ENCODE results near the gene REV3L.

REV3L gene

DNA sequence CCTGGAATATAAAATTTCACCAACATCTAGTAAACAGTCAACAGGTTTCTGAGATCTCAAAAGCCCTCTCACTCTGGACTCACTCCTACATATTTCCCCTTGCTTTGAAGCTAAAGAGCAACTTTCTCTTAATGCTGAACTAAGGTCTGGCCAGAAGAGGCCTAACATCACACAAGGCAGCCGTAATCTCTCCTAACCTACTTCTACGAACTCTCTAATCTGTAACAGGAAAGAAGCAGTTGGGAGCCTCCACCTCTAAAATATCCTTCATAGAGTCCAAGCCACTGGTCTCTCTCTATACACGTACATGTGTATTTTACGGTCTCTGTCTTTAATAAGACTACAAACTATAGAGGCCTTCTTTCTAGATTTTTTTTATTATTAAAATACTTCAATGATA lies 72.0 kb downstream of the REV3L start:
- no peak for DNase-seq
- intact Hi-C loops (cut with DNase I): no loop called here

DNA sequence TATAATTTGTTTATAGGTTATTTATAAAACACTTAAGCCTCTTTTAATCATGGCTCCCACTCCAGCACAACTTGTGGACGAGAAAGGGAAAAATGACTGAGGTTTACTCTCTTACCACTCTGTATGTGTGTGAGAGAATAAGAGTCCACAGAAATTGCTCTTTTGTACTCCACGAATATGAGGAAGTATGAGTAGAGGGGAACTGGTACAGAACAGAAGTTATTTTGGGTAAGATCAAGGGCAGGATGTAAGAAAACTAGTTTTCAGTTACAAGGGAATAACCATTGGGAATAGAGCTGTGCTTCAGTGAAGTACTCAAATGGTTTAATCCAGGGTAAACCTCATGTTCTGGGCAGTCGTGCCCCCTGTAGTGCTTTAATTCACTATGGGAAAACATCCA lies 72.6 kb downstream of the REV3L start:
- intact Hi-C loops (cut with DNase I): no loop called here
- no peak for DNase-seq

DNA sequence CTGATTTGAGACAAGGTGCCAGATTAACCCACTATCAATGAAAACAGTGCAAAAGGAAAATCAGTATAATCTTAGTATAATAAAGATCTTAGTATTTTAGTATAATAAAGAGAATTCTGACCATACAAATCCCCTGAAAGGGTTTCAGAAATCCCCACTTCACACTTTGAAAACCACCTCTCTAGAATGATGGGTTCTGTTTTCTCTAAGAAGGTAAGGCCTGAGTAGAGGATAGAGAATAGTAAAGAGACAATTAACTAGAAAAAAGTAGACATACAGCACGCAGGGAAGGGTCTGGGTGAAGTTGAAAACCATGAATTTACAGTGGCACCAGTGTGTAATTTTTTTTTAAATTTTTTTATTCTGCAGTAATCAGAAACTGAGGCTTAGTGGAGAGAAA lies 73.6 kb downstream of the REV3L start:
- no peak for DNase-seq

DNA sequence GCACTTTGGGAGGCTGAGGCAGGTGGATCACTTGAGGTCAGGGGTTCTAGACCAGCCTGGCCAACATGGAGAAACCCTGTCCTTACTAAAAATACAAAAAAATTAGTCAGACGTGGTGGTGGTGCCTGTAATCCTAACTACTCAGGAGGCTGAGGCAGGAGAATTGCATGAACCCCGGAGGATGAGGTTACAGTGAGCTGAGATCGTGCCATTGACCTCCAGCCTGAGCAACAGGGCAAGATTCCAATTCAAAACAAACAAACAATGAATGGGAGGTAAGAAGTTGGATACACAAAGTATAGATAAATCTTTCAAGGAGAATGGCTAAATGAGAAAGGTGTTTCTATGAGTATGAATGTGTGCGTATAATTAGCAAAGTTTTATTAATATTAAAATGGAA lies 75.3 kb downstream of the REV3L start:
- DNase-seq: no peak
- intact Hi-C loops (cut with DNase I): no loop called here

More for the DNA sequence above, 73.6 kb downstream of the REV3L start:
- intact Hi-C loops (cut with DNase I): no loop called here

DNA sequence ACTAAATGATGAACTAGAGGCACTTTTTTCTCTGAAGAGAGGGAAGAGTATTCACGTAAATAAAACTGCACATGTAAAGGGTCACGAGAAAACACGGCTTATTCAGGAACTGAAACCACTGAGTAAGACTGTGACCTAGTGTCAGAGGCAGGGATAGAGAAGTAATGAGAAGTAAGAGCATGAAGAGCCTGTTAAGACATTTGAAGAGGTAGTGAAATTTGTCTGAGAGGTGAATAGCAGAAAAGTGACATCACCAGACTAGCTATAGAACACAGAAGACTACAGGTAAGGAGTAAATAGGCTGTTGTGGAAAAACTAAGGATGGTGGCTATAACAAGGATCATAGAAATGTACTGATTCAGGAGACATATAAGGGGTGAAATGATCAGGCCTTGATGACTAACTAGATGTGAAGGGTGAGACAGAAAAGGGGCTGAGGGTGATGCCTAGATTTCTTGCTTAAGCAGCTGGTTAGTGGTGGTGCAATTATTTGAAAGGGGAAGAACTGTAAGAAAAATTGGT lies 76.8 kb downstream of the REV3L start:
- DNase-seq: peak in 1 of 42 donors; percentile 35
- intact Hi-C loops (cut with DNase I): no loop called here

DNA sequence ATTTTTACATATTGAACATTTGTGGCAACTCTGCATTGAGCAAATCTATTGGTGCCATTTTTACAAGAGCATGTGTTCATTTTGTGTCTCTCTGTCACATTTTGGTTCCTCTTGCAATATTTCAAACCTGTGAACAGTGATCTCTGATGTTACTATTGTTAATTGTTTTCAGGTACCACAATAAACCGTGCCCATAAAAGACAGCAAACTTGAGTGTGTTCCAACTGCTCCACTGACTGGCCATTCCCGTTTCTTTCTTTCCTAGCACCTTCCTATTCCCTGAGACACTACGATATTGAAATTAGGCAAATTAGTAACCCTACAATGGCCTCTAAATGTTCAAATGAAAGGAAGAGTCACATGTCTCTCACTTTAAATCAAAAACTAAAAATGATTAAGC lies 79.6 kb downstream of the REV3L start:
- intact Hi-C loops (cut with DNase I): no loop called here
- no peak for DNase-seq

DNA sequence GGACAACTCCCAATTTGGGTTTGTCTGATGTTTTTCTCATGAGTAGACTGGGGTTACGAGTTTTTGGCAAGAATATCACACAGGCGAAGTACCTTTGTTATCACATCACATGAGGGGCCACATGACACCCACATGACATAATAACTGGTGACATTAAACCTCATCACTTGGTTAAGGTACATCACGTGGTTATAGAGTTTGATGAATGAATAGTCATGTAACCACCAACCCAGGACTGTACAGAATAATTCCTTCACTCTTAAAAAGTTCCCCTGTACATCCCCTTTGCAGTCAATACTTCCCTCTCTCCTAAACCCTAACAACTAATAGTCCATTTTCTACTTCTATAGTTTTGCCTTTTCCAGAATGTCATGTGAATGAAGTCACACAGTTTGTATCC lies 83.4 kb downstream of the REV3L start:
- no peak for DNase-seq
- intact Hi-C loops (cut with DNase I): no loop called here

DNA sequence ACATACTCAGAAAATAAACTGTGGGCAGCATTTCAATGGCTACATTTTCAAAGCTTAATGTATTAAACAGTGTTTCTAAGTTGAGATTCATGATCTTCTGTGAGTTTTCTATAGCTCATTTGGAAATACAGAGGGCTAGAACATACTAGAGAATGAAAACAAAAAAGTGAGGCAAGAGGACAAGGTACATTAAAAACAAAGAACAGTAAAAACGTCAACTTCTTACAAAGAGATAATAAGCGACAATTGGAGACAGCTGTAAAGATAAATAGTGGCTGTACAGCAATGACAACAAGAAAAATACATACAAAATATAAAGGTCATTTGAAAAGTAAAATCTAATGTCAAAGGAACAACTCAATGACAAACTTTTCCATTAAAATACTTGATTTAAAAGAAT lies 94.3 kb downstream of the REV3L start:
- intact Hi-C loops (cut with DNase I): no loop called here
- DNase-seq: no peak

DNA sequence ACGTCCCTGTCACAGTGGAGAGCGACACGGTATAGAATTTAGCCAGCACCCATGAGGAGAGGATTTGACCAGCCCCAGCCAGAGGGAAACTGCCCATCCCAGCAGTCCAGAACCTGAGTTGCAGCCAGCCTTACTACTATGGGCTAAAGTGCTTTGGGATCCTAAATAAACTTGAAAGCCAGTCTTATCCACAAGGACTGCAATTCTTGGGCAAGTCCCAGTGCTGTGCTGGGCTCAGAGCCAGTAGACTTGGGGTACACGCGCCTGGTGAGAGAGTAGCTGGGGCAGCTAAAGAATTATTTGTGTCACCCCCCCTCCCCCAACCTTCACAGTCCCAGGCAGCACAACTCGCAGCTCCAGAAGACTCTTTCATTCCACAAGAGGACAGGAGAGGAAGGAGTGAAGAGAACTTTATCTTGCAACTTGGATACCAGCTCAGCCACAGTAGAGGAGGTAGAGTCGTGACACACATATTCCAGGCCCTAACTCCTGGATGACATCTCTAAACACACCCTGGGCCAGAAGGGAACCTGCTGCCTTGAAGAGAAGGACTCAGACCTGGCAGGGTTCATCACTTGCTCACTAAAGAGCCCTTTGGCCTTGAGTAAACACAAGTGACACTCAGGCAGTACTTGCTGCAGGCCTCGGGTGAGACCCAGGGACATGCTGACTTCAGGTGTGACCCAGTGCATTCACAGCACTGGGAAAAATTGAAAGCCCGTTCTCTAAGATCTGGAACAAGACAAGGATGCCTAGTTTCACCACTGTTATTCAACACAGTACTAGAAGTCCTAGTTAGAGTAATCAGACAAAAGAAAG lies 100.3 kb downstream of the REV3L start:
- peak in 35 of 42 donors; percentile 10 to 71 (median 32) for DNase-seq
- intact Hi-C loops (cut with DNase I): no loop called here

DNA sequence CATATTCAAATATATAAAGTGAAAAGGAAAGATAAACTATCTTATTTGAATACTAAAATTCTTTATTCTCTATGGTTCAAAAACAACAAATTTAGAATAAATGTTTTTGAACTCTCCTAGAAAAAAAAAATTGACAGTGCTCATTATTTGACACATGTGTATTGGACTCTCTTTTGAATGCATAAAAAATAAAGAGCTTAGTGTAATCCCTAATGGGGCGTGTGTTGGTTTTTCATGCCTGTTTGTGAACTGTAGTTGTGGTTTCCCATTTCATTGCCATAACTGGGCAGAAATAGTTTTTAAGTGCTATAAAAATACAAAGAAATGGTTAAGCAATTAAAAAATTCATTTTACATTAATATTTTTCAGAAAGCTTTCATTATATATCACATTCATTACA lies 101.3 kb downstream of the REV3L start:
- DNase-seq: no peak
- intact Hi-C loops (cut with DNase I): no loop called here

DNA sequence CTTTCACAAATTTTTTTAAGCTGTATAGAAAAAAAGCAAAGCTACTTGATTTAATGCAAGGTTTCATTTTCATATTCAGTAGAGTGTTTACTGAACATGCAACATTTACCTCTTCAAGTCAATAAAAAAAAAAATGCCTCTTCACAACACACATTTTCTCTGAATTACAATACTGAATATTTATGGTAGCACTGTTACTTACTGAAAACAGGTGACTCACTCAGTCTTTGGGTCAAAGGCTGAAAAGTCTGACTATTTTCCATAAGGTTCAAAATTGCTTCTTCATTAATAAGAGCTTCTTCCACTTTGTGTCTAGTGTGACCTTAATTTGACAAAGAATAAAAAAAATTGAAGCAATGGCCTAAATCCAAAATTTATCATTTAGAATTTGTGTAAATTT lies 101.9 kb downstream of the REV3L start:
- no peak for DNase-seq
- intact Hi-C loops (cut with DNase I): no loop called here

DNA sequence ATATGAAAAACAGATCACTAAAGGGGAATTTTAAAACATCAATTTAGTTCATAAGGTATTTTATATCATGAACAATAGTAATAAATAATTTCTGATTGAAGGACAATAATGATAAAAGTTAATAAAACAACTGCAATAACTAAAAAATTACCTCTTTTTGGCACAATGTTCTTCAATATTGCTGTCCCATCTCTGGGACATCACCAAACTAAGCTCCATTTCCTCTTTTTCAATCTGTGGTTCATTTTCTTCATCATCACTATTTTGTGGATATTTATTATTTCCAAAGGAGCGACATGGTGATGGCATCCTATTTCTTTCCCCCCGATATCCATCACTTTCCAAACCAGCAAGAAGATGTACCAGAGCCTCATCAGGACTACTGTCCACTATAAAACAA lies 103.2 kb downstream of the REV3L start:
- intact Hi-C loops (cut with DNase I): no loop called here

DNA sequence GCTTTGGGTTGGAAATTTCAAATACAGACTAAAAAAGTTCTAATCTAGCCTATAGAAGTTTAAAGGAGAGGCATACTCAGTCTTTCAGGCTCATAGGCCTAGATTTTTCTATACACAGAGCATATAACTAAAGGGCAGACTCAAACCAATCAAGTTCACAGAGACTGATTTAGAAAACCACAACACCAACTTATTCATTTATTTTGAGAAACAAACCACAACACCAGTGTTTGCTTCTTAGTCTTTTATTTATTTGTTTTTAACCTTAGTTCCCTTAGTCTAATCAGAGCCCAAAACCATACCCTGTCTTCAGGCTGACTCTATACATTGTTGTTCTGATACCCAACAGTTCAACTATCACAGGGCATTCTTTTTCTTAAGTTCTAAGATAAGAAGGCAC lies 103.7 kb downstream of the REV3L start:
- intact Hi-C loops (cut with DNase I): no loop called here
- DNase-seq: no peak

More for the DNA sequence above, 103.2 kb downstream of the REV3L start:
- DNase-seq: no peak

DNA sequence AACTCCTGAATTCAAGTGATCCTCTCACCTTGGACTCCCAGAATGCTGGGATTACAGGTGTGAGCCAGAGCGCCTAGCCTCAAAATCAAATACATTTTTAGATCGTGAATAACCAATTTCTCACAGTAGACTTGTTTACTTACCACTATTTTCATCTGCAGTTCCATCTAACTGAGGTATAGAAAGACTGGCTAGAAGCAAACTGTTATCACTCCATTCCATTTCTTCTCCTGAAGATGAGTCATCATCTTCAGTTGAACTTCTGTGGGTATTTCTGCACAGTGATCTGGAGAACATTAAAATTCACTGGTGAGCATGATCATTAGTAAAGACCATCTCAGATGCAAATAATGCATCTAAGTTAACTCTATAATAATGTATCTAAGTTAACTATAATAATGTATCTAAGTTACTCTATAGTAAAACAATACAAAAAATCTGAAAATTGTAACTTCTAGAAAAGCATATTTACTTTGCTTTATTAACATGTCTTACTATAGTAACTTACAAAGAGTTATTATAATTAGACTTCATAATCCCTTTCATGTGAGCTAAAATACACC lies 105.4 kb downstream of the REV3L start:
- no peak for DNase-seq
- intact Hi-C loops (cut with DNase I): no loop called here

DNA sequence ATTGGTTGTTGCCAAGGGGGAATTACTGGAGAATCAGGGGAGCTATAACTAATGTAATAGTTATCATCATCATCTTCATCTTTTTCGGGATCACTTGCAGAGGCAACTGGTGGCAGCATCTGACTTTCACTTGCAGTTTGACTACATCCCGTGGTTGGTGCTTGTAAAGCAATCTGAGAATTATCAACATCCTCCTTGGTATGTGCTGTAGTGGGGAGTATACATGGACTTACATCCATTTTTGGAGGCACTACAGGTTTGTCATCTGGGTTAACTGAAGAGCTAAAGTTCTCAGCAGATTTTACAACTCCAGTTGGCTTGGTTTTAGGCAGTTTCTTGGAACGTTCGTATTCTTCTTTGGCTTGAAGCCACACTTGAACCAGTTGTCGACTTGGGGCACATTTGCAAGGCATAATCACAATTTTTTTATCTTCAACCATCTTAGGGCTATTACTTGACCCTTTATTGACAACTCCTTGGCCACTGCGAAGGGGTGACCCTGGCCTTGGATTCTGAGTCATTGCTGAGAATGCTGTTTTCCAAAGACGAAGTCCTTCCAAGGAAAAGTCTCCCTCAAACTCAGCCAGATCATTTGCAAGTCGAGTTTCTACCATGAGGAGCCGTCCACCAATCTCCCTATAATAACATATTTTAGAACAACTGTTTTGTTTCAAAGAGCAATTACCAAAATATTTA lies 115.5 kb downstream of the REV3L start:
- intact Hi-C loops (cut with DNase I): loop anchor here (10.0 kb wide), 1 partner anchor 107 kb away; no protein-coding TSS in a partner anchor
- peak in 1 of 42 donors; percentile 4 for DNase-seq

DNA sequence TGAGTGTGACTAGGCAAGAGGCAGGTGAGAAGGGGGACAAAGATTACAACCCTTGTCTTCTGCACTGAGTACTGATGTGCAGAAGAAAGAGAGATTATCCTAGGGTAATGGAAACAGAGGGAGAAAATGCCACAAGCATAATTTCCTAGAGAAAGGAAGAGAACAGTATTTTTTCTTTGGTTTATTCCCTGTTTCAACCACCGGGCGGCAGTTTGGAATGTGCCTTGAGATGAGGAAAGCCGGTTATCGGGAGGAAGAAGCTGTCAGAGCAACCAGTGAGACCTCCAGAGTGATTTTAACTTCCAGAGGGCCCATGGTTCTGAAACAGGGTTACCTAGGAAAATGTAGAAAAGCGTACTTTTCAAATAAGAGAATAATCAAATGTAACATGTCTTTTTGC lies 121.4 kb downstream of the REV3L start:
- peak in 41 of 42 donors; percentile 5 to 85 (median 59) for DNase-seq
- intact Hi-C loops (cut with DNase I): loop anchor here (10.0 kb wide), 1 partner anchor 113 kb away; no protein-coding TSS in a partner anchor

DNA sequence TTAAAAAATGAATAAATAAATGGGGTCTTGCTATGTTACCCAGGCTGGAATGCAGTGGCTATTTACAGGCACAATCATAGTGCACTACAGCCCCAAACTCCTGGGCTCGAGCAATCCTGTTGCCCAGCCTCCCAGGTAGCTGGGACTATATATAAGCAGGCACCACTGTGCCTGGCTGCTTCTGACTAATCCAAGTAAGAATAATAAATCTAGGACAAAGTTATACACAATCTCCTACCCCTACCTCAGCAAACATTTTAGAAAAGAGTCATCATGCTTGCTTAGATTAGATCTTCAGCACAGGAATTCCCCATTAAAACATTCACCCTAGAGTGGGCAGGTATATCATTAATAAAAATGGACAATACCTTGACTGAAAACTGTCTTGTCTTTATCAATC lies 124.6 kb downstream of the REV3L start:
- intact Hi-C loops (cut with DNase I): no loop called here
- DNase-seq: no peak

DNA sequence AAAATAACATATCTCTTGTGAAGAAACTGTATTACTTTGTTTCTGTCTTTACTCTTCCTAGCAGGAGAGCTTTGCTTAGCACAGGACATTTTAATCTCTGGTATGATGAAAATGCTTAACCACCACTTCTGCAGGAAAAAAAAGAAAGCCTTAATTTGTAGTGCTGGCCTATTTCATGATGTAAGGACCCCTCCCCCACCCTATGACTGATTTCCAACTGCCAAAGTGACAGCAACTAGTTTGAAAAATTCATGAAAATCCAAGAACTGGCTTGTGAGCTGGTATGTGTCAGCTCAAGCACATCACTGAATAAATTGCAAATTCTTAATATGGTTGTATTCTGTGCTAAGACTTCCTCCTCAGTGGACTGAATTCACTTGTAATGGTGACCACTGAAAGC lies 125.3 kb downstream of the REV3L start:
- DNase-seq: no peak
- intact Hi-C loops (cut with DNase I): no loop called here

DNA sequence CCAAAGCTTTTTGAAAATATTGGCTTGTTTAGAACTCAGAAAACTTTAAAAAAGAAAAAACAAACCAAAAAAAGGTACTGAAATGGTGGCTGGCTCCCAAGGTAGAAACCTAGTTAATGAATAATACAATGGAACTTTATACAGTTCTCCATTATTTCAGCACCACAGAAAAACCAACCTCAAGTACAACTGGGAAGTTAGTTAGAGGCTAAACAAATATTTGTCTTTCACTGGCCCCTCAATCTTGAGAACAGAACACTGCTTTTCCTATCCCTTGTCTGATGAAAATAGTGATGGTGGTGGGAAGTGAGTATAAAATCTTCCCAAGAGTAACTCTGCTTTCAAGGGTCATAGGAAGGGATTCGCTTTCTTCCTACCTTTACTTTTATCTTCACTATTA lies 126.5 kb downstream of the REV3L start:
- intact Hi-C loops (cut with DNase I): no loop called here
- no peak for DNase-seq

Data from head of caudate nucleus (tissue), 42 donors.